Measurements from ENCODE around the gene AFF1. TPM values are rescaled to one million over a fixed set of nuclear protein-coding genes. Genes with fewer than 3 reads are reported as not detected.

The AFF1 gene
- total RNA-seq, 2 experiments from 2014 or later = 28.7 to 69.7 TPM

- H3K36me3 ChIP-seq (ENCODE audit: insufficient read depth, low read length) = no peaks in the 10 kb centered on the region
- DNase-seq (ENCODE audit: low spot score) = no peak
- no peak overlapping the region for H3K4me2 ChIP-seq (ENCODE audit: low read length)
- no peak overlapping the region for H3K27ac ChIP-seq (ENCODE audit: low read depth, low read length, poor library complexity, severe bottlenecking)
- ChIA-PET POLR2A (interaction anchor here (0.8 to 1.5 kb wide), 3 partner anchors 46 to 85 kb away, joined by 3 to 4 read pairs (median 3); no protein-coding TSS in a partner anchor), CTCF (ENCODE audit: unreplicated experiment) (interaction anchor here (0.5 kb wide), 1 partner anchor 1235 kb away, joined by 3 read pairs; no protein-coding TSS in a partner anchor)
- H2AFZ ChIP-seq (ENCODE audit: low read length) = no peak overlapping the region
- BruUV-seq (replicated peaks) = no TSS peak
- TF ChIP-seq EZH2phosphoT487 (IDR thresholded peaks at IDR 0.05; ENCODE audit: borderline replicate concordance, low read depth, low read length) = no peak
- TF ChIP-seq CTCF (conservative IDR thresholded peaks at IDR 0.05; ENCODE audit: low read length) = no peak
- H3K79me2 ChIP-seq (ENCODE audit: insufficient read depth, low read depth, low read length) = no peaks in the 10 kb centered on the region
- H3K9me3 ChIP-seq (ENCODE audit: low read length) = no peaks in the 10 kb centered on the region
- intact Hi-C loops (cut with micrococcal nuclease; ENCODE audit: unreplicated experiment) = loop anchor here (5.0 to 10.0 kb wide), 2 partner anchors 70 to 312 kb away; partner anchors contain the start of gene KLHL8
- no peaks in the 10 kb centered on the region for H3K4me1 ChIP-seq (ENCODE audit: insufficient read depth, low read length, poor library complexity, severe bottlenecking)
- no peaks in the 10 kb centered on the region for H4K20me1 ChIP-seq (ENCODE audit: insufficient read depth, low read length)
- no peaks in the 10 kb centered on the region for H3K9me2 ChIP-seq (ENCODE audit: insufficient read depth, low read length)
- no peak overlapping the region for H3K4me3 ChIP-seq (ENCODE audit: low read depth, low read length, poor library complexity, severe bottlenecking)
Measured at GRCh38 chr4:87152310-87153041, 217.7 kb downstream of the AFF1 start.

- intact Hi-C loops (cut with micrococcal nuclease; ENCODE audit: unreplicated experiment) = loop anchor here (5.0 to 10.0 kb wide), 2 partner anchors 69 to 312 kb away; partner anchors contain the start of gene KLHL8
- no peak for TF ChIP-seq EZH2phosphoT487 (IDR thresholded peaks at IDR 0.05; ENCODE audit: borderline replicate concordance, low read depth, low read length)
- no peak for TF ChIP-seq CTCF (conservative IDR thresholded peaks at IDR 0.05; ENCODE audit: low read length)
- Histone ChIP-seq H3K36me3 (ENCODE audit: insufficient read depth, low read length) (no peaks in the 10 kb centered on the region), H4K20me1 (ENCODE audit: insufficient read depth, low read length) (no peaks in the 10 kb centered on the region), H3K4me3 (ENCODE audit: low read depth, low read length, poor library complexity, severe bottlenecking) (no peak overlapping the region), H3K4me2 (ENCODE audit: low read length) (no peak overlapping the region), H3K4me1 (ENCODE audit: insufficient read depth, low read length, poor library complexity, severe bottlenecking) (no peaks in the 10 kb centered on the region), H3K9me2 (ENCODE audit: insufficient read depth, low read length) (no peaks in the 10 kb centered on the region), H3K27ac (ENCODE audit: low read depth, low read length, poor library complexity, severe bottlenecking) (no peak overlapping the region), H3K9me3 (ENCODE audit: low read length) (no peaks in the 10 kb centered on the region), H3K79me2 (ENCODE audit: insufficient read depth, low read depth, low read length) (no peaks in the 10 kb centered on the region), H2AFZ (ENCODE audit: low read length) (no peak overlapping the region)
- ChIA-PET POLR2A (no interaction called here), CTCF (ENCODE audit: unreplicated experiment) (no interaction called here)
- no peak for DNase-seq (ENCODE audit: low spot score)
- no TSS peak for BruUV-seq (replicated peaks)
Measured at GRCh38 chr4:87153078-87153870, 218.5 kb downstream of the AFF1 start.
